Measurements from ENCODE around the gene SNRPF.

The SNRPF gene

DNA sequence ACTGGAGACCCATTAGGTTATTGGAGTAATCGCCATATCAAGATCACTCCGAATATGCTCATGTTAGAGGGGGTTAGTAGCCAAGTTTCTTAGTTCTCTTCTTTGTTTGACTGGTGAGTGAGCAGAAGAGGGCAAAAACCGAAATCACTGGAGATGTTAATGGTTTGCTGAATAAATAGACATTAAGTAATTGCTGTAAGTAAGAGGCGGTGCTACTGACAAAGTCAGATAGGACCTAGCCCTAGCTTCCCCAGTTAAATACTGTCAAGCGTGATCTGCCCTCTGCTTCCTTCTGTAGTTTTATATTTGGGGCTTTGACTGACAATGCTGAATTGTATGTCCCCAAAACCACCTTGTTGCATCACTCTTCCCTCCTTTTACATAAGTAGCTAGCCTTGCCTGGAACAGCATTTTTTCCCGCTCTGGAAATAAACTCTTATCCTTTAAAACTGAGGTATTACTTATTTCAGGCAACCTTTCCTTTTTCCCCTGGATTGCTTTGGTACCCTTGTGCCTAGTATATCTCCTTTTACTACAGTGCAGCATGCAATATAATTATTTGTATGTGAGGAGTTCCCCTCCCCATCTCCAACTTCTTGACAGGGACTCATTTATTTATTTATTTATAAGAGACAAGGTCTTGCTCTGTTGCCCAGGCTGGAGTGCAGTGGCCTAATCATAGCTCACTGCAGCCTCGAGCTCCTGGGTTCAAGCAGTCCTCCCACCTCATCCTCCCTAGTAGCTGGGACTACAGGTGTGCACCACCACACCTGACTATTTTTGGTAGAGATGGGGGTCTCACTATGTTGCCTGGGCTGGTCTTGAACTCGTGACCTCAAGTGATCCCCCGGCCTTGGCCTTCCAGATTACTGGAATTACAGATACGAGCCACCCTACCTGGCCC lies 1.4 kb downstream of the SNRPF start:
- no peak for DNase-seq

GRCh38 chr12:95862038-95862437 lies 3.3 kb downstream of the SNRPF start:
- DNase-seq = no peak

DNA sequence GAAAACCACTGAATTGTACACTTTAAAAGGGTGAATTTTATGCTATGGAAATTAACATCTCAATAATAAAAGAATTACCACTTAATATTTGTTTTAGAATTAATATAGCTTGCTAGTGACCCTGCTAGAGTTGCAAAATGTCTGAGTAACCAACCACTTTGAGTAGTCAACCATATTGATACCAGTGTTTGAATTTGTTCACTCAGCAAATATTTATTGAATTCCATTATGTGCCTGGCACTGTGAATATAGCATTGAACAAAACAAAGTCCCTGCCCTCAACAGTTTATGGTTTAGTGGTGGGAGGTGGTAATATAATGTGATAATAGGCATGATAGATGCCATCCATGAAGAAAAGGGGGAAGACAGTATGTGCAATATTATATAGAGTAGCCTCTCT lies 4.6 kb downstream of the SNRPF start:
- DNase-seq = no peak

DNA sequence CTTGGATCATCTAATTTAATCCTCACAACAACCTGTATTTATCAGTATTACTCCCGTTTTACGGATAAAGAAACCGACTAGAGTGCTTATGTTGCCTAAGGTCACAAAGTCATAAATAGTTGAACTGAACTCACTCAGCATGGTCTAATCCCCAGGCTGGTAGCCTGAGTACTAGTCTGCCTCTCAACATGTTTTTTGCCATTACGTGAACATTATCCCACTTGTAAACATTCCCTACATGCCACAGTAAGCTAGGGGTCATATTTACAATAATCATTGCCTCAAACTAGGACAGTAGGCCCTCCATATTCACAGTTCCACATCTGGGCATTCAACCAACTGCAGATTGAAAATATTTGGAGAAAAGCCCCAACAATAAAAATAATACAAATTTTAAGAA lies 12.1 kb downstream of the SNRPF start:
- no peak for DNase-seq

DNA sequence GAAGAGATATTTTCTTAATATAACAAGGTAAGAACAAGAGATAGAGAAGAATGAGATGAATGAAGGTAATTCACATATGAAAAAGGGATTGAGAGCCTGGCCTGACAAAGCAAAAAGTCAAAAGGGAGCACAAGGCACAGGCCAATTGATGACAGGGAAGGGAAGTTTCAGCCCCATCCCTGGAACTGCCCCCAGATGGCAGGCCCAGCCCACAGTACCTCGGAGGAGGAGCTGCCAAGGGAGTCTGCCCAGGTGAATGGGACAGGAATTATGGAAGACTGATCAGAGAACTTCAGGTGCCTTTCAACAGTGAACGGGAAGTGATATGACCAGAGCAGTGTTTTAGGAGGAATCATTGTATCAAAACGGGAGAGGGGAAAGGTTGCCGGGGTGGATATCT lies 15.7 kb downstream of the SNRPF start:
- no peak for DNase-seq

GRCh38 chr12:95877622-95878021 lies 18.9 kb downstream of the SNRPF start:
- DNase-seq = no peak

DNA sequence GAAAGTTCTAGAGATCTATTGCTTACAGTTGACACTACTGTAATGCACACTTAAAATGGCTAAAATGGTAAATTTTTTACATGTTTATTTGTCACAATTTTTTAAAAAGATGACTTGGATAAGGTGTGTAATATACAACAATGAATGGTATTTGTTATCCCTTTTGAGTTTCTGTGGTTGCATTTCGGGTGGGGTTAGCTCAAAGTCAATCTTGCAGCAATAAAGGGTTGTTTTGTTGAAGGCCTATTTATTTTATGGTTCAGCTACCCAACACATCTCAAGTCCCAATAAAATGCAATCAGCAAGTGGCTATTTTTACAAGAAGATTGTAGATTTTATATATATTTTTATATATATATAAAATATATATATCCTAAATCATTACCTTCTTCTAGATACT lies 22.1 kb downstream of the SNRPF start:
- no peak for DNase-seq

- DNase-seq = no peak
These were observed 22.7 kb downstream of the SNRPF start for GRCh38 chr12:95881331-95881955.

GRCh38 chr12:95882080-95882479 lies 23.3 kb downstream of the SNRPF start:
- no peak for DNase-seq

DNA sequence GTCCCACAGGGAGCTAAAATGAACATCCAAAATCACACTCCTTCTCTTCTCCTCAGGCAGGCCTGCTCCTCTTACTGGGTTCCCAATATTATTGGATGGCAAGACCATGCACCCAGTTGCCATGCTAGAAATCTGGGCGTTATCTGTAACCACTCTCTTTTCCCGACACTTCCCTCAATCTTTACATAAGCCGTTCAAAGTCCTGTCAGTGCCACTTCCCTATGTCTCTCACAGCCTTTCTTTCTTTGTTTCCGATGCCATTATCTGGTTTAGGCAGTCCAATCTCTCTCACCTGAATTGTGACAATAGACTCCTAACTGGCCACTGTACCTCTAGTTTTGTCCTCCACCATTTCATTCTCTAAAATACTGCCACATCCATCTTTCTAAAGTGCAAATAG lies 24.1 kb downstream of the SNRPF start:
- no peak for DNase-seq

DNA sequence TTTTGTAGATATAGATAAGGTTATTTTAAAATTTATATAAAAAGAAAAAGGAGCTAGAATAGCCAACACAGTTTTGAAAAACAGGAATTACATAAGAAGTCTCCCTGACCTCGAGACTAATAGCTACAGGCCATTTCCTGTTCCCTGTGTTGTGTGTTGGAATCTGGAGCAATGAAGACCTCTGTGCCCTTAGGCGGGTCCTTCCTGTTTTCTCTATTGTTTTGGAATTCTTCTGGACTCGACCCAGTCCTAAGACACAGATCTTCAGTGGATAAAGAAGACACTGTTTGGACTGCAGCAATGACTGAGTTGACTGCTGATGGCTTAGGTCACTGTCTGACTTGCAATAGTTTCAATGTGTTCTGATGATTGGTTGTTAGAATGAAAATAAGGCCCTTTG lies 26.2 kb downstream of the SNRPF start:
- DNase-seq = no peak

DNA sequence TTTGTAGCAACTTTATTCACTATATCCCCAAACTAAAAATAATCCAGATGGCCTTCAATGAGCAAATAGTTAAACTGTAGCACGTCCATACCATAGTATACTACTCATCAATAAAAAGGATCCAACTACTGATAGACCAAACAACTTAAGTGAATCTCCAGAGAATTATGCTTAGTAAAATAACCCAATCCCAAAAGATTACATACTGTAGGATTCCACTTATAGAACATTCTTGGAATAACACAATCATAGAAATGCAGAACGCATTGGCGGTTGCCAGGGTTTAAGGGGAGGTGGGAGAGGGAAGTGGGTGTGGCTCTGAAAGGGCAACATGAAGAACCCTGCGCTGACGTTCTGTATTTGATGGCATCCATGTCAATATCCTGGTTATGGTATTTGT lies 28.6 kb downstream of the SNRPF start:
- no peak for DNase-seq

DNA sequence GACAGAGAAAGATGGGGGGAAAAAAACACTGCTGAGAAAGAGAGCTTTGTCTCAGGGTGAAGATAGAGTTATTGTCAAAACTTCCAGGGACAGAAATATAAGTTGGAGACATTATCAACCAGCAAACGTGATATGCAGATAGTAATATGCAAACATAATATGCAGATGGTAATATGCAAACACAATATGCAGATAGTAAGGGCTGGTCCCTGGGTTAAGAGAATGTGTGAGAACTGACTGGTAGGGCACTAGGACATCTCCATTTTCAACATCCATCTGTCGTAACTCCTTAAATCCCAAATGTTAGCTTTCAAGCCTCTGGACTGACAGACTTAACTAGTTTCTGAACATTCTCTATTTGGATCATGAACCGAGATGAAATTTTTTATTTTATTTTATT lies 32.2 kb downstream of the SNRPF start:
- DNase-seq = no peak

DNA sequence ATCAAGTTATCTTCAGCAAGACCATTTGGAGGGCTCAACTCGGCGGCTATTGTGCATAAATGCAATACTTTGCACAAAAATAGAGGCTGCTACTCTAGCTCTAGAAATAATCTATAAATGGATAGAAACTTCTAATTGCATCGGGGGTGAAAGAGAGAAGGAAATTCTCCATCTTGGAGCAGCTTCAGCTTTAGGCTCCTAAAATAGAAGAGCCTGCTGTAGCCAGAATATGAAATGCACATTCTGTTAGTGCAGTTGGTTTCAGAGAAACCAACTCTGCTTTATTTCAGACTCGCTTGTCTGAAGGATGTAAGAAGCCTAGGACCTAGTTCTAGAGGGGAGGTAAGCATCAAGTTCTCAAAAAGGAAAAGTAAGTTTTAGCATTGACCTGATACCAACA lies 38.1 kb downstream of the SNRPF start:
- DNase-seq = no peak

DNA sequence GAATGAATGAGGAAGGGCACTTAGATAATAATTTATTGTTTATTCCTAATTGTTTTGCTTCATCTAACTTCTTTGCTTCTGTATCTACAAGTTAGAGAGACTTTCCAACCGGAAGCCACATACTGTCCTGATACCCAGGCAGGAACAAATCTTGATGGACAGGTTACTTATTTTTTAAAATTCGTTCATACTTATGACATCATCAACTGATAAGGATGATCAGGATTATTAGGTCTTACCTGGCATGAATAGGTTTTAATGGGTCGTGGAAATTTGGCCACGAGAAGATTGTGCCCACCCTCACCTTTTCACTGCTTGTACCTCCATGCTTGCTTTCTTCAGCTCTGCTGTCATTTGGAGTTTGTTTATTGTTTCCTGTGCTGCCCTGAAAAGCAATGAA lies 39.3 kb downstream of the SNRPF start:
- DNase-seq = no peak

GRCh38 chr12:95908573-95908972 lies 49.8 kb downstream of the SNRPF start:
- DNase-seq = no peak

- no peak for DNase-seq
These were observed 51.1 kb downstream of the SNRPF start for GRCh38 chr12:95909871-95910270.

Data from CD4-positive, alpha-beta T cell treated with Interleukin-1 beta for 1 hour (primary cell).